HK-2 (cell line): ENCODE measurements around the gene DDX24.
A peak's percentile ranks its signal among the peaks of the same experiment; 100 is the strongest.

Source experiments
- DNase-seq: peaks from one replicate; pipeline ENCODE4 v3.0.0-alpha.2; 2018; ENCODE audit not compliant: unreplicated experiment

DDX24 gene

DNA sequence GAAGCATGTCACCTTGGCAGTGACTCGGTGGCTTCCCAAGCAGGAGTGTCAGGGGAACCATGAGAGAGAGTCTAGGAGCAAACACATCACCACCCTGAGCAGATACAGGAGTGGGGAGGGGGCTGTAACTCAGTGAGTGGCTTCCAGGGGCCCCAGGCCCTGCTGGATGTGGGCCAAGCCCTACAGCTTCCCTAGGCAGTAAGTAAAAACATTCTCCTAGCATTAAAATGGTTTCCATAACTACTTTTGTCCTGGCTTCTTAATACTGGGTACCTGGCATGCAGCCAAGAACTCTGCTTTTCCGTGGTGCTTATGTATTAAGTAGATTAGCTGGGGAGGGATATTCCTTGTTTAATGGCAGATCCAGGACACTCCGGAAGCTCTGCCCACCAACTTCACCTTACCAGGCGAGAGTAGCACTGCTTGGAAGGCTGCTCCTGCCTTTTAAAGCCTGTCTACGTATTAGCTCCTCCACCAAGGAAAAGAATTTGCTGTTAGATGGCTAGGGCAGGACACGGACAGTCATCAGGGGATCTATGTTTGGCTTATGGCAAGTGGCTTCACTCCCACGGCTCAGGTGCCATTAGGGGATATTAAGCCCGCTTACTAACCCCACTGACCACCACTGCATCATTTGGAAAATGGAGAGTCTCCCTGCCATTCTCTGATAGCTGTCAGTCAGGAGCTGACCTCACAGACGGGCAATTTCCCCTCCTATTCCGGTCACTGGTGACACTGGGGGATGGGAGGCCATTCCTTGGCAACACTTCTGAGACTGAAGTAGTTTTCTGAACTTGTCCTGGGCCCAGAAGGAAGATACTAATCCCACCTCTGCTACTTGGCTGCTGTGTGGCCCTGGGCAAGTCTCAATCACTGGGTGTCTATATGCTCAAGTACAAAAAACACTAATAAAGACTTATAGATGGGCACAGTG is 32.0 kb downstream of the DDX24 start:
- no peak for DNase-seq

DNA sequence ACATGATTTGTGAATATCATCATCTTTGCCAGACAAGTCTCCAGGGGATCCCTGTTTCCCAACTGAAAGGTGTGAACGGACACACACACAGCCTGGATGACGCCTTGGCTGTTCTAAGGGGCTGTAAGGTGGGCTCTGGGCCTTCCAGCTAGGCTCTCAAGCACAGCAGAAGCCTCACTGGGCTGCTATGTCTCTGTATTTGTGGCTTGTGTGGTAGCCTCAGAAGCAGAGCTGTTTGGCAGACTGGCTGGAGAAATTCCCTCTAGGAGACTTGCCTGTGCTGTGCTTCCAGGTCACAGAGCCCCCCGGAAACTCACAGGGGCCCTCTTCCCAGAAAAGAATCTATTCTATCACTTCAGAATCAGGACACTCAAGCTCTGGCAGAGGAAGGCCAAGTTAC is 33.4 kb downstream of the DDX24 start:
- DNase-seq = no peak

DNA sequence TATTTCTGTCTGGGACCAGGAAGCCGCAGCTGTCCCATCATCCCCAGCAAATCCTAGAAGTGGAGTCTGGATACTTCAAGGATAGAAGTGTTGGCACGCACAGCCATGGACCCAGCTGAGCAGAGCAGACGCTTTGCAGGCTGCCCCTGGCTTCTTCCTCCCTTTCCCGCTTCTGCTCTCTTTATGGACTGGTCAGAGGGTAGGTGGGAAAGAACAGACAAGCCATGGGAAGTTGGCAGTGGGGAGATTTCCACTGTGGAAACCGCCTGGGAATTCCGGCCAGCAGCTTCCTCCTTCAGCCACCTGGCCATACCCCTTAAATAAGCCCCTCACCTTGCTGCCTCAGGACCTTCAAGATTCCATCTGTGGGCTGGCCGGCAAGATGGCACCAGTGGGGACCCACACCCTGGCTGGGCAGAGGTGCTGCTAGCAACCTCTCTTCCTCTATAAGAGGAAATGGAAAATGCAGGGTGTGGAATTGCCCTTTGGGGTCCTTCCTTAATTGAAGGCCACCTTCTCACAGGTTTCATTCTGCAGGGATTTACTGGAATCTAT is 34.2 kb downstream of the DDX24 start:
- DNase-seq = no peak

DNA sequence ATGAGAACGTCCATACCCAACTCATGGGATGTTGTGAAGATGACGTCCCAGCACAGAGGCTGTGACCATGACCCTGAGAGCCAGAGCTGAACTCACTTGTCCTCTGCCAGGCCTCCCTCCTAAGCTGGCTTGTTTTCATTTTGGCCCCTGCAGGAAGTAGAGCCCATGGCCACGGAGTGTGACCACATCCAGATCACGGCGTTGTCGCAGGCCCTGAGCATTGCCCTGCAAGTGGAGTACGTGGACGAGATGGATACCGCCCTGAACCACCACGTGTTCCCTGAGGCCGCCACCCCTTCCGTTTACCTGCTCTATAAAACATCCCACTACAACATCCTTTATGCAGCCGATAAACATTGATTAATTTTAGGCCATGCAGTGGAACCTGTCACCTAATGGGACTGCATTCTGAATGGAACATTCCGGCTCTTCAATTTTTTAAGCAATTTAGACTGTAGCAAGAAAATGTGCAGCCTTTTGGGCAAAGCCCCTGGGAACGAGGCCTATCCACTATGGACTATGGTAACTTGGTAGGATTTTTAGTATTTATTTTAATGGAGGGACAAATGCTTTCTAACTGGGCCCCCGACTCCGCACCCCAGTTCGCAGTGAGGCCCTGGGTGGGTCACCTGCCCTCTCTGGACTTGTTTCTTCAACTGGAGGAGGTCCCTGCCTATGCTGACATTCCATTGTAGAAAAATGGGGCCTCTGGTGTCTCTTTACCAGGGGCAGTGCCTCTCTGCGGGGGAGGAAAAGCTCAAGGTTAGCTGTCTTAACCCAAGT is 35.2 kb downstream of the DDX24 start:
- no peak for DNase-seq

DNA sequence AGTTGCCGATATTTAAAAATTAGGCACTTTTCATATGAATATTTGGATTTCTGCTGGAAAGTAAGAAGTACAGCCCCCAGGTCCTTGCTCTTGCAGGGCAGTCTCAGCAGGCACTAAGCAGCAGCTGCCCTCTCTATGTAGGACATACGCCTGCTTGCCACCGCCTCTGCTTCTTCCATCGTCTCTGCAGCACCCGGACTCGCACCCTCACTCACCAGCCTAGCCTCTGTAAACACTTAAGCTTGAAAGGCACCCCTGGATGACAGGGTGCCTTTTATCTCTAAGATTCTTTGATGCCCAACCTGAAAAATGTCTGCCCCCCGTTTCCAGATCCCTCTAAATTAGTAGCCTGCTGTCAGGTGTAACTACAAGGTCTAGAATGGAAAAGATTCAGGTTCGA is 35.9 kb downstream of the DDX24 start:
- DNase-seq = no peak

DNA sequence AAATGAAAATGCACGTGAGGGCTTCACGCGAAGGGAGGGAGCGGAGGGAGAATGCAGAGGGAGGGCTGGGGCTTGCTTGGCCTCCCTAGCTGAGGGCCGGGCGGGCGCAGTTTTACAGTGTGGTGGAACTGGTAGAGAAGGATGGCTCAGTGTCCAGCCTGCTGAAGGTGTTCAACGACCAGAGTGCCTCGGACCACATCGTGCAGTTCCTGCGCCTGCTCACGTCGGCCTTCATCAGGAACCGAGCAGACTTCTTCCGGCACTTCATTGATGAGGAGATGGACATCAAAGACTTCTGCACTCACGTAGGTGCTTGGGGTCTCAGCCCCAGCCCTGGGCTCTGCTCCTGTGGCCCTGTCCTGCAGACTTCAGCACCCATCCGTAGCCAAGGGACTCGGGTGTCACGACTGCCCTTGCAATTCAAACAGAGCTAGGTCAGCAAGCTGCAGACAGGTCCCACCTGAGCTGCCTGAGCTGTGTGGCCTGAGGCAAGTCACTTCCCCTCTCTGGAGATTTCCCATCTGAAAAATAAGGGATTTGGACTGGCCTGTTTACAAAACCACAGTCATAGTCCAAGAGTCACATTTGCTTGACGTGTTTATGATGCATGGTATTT is 36.4 kb downstream of the DDX24 start:
- DNase-seq = no peak

DNA sequence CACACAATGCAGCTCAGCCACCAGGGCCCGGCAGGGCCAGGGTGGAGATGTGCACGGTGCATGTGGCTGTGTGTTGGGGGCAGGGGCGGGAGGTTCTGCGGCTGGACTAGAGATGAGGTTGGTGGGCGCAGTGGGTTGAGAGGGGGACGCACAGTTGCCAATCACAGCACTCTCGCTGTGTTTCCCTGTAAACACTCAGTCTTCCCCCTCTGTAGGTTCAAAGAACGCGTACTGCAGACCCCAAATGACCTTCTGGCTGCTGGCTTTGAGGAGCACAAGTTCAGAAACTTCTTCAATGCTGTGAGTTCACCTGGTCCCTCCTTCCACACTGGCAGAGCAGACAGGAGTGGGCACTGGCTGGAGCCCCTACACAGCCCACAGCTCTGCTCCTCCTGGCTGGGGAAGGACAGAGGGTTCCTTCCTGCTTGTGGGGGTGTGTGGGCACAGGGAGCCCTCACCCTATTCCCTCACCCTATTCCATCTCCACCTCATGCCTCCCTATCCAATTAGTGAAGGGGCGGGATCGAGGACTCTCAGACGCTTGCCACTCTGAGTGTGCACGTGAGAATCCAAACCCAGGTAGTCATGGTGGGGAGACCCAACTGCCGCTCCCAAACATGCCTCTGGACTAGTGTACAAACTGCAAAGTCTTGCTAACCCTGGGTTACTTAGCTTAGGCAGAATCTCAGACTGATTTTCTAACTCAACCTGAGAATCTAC is 37.1 kb downstream of the DDX24 start:
- no peak for DNase-seq

DNA sequence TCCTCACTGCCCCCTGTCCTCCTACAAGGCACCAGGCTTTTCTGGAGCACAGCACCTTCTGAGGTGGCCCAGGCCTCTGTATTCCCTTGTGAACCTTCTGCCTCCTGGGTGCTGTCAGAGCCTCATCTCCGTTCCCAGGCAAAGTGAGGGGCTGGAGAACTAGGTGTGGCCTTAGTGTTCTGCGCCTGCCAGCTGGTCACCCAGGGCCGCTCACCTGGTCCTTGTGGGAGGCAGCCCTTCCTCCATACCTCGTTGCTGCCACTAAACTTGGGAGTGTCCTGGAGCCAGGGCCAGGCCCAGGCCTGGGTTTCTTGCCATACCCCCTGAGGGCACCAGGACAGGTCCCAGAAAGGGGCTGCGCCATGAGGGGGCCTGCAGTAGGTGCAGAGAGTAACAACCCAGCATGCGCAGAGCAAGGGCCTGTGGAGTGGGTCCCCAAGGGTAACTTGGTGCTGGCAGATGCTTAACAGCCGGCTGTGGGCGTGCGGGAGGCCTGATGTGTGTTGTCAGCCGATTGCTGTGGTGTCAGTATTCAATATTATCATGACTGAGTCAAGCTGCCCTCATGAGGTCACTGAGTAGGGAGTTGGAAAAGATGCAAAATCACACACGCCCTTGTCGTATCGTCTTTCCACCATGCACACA is 37.8 kb downstream of the DDX24 start:
- no peak for DNase-seq

DNA sequence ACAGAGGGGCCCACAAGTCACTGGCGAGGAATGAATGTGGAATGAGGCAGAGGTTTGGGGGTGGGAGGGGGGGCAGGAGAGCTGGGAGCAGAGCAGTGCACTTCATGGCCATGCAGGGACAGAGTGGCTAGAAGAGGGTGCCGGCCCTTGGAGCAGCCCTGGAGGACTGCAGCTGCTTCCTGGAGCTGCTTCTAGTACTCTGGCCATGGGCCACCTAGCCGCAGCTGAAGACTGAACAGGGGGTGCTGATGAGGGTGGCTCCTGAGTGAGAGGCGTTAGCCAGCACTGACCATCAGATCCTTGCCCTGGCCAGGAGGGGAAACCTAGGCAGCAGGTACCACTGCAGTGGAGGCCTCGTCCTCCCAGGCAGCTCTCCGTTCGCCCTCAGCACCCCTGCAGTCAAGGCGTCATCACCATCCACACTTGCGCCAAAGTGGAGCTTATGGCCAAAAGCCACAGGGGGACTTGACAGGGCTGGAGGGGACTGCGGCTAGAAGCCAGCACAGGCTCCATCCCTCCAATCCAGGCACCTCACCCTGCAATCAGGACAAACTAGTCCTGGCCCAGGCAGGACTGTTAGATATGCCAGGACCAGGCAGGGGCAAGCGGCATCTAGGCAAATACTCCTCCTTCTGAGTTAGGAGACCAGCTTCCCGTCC is 38.4 kb downstream of the DDX24 start:
- DNase-seq = no peak

DNA sequence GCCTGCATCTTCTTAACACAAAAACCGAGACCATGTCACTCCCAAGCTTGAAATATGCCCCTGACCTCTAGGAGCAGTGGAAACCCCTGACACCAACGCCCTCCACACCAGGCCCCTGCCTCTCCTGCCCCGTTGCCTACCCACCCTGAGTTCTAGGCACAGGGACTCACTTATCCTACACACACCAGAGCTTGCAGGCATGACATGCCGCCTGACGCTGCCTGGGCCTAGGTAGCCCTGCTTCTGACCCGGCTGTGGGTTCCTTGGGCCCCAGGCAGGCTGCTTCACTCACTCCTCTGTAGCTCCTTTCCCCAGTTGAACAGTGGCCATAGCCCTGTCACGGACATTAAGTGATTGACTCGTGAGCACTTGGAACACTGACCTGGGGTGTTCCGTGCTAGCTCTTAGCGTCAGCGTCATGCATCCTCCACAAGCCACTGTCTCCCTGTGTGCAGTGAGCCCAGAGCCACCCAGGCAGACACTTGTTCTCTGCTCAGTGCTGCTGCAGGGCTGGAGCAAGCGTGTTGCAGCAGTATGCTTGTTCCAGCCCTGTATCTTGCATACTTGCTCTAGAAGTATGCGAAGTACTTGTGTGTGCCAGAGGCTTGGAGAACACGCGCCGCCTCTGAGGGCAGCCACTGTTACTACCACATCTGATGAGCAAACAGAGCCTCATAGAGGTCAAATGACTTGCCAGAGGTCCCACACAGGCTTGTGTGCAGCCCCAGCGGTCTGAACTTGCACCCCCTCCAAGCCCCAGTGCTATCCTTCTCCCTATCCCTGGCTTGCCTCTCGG is 39.3 kb downstream of the DDX24 start:
- DNase-seq = no peak

DNA sequence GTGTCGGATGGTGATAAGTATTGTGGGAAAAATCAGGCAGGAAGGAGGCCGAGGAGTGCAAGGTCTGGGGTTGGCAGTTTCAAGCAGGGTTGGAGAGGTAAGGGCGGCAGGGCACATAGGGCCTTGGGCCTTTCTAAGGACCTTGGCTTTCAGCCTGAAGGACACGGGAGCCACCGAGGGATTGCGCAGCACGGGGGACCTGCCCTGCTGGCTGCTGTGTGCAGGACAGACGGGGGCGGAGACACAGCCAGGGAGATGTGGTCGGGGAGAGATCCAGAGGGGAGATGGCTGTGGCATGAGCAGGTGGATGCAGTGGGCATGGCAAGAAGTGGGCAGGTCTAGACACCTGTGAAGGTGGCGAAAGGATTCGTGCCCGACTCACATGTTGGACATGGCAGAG is 40.2 kb downstream of the DDX24 start:
- DNase-seq = no peak

DNA sequence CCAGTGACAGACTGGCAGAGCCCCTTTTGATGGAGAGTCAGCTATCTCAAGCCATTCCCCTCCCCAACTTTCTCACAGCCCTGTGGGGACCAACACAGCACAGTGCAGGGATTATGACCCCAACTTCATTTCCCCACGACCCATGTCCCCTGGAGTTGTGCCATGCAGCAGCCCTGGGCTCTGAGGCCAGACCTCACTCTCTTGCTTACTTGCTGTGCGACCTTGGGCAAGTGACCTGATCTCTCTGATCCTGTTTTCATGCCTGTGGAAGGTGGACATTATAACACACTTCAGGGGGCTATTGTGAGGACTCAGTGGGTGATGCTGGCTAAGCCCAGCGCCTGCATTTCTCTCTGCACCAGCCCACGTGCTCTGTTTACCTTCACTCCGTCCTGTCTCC is 40.8 kb downstream of the DDX24 start:
- DNase-seq = no peak

DNA sequence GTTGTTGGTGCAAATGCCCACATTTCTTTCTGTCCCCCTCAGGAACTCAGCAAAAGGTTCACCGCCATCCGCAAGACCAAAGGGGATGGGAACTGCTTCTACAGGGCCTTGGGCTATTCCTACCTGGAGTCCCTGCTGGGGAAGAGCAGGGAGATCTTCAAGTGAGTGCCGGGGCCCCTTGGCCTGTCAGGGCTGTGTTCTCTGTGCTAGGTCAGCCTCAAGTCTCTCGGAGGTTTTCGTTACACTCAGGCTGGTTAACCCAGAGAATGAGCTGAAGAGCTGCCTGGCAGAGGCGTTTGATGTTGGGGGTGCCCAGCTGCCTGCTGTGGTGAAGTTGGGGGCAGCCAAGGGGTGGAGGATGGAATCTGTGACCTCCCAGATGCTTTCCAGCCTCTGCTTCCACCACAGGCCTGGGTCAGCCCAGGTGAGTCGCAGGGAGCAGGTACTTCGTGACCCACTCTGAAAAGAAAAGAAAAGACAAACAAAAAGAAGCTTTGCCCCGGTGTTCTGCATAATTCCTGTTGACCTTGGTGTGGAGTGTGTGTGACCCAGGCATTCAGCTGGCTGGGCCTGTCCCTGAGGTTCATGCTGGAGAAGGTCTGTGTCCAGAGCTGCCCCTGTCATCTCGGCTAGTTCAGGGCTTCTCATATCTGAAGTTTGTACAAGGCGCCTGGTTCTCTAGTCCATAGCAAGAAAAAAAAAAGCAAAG is 41.9 kb downstream of the DDX24 start:
- no peak for DNase-seq

DNA sequence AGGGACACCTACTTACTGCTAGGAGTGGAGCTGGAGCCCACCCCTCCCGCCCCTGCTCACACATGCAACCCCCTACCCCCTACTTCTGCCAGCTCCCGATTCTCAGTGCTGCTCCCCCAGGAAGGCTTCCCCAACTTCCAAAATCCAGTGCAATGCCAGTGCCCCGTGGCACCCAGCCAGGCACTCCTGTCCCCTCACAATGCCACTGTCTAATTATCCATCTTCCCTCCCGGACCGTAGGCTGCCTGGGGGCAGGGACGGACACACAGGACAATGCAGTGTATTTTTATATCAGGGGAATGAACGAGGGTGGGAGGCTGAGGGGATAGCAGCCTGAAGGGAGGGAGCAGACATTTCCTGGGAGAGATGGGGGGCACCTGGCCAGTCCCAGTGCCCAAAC is 42.5 kb downstream of the DDX24 start:
- no peak for DNase-seq

DNA sequence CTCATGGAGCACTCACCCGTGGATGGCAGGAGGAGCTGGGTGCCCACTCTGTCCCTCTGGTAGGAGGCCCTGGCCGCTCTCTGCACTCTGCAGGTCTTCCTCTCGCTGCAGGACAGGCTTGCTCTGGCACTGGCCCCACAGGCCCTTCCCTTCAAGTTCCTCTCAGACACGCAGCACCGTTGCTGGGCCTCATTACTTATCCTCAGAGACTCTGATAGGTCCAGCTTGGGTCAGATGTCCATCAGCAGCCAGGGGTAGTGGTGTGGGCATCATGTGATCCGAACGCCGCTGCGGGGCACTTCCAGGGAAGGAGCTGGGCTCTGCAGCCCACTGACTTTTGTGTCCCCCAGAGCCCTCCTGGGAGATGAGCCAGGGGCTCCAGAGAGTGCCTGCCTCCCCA is 43.0 kb downstream of the DDX24 start:
- no peak for DNase-seq

DNA sequence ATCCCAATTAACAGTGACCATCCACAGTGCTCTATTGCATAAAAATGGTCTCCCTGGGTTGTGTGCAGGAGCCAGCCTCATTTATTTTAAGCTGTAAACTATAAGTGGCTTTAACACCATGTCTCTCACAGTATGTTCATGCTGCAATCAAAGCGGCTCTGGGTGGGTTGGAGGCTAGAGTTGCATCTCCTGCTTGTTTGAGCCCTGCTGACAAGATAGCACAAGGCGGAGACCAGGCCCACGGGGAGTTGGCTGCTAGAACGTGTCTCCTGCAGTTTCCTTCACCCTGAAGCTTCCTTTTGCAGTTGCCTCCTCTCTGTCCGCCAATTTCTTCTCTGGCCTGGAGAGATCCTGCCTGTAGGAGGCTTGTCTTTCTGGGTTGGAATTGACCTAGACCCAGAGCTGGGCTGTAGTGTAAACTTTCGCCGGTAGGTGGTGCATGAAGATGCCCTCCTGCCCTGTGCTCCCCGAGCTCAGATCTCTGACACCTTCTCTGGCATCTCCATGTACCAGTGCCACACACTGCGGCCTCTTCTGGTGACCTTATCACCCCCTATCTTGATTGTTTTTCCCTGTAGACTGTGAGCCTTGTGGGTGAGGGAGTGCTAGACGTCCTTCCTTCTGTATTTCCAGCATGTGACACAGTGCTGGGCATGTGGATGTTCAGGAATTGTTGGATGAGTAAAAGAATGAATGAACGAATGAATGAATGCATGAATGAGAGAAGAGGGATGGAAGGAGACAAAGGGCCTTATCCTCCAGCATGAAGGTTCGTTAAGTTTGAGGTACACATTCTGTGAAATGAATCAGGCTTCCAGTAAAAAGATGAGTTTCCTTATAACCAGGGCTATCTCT is 44.5 kb downstream of the DDX24 start:
- DNase-seq = peak; percentile 61

DNA sequence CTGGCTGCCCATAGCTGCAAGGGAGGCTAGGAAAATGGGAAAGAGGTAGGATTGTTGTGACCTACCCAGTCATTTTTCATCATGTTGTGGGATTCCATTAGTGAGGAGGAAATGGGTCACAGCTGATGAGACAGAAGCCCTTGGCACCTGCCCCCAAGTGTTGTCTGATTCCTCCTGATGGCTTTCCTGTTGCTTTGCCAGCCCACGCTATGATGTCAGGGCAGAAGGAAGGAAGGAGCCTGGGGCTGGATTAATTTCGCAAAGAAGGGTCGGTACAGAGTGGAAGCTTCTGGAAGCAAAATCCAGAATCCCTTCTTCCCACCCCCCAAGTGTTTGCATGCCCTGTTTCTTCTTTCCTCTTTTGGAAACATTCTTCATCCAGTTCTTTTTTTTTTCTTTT is 46.1 kb downstream of the DDX24 start:
- no peak for DNase-seq

DNA sequence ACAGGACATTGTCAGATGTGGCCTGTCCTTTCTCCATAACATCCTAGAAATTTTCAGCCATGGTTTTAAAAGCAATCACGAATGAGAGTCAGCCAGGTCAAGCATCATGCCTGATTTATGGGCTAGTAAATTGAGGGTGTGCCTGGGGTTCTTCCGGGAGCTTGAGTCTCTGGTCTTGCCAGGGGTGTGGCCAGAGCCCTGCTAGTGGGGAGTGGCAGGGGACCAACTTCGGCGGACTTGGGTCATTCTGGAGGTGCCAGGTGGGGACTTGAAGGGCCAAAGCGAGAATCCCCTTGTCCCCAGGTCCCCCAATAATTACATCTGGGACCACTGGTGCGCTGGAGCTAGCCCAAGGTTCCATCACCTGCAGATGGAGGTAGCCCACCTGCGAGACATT is 49.1 kb downstream of the DDX24 start:
- DNase-seq = no peak
